HG03066 (cell line): ENCODE data around the gene NDUFA3.

ENCODE experiments used
- ATAC-seq: cut with Tn5 transposase; IDR thresholded peaks from one replicate; pipeline ENCODE4 v1.9.1; 2021; ENCODE audit warnings: low read depth; ENCODE audit not compliant: unreplicated experiment

Gene NDUFA3

GRCh38 chr19:54137699-54138488 lies 35.2 kb downstream of the NDUFA3 start, which contains the start of gene CNOT3:
Gene CNOT3, plus strand, starts transcription at chr19:54137762. Its CDS starts 5,217 bp downstream, at chr19:54142979.
- no peak for ATAC-seq

GRCh38 chr19:54138489-54139256 lies 36.0 kb downstream of the NDUFA3 start:
- ATAC-seq, result no peak

GRCh38 chr19:54141356-54141755 lies 38.7 kb downstream of the NDUFA3 start:
- no peak for ATAC-seq

GRCh38 chr19:54142166-54142780 lies 39.6 kb downstream of the NDUFA3 start:
- ATAC-seq, result no peak

GRCh38 chr19:54145541-54146158 lies 43.0 kb downstream of the NDUFA3 start:
- no peak for ATAC-seq

GRCh38 chr19:54147676-54148075 lies 45.0 kb downstream of the NDUFA3 start:
- no peak for ATAC-seq

GRCh38 chr19:54148158-54148557 lies 45.5 kb downstream of the NDUFA3 start:
- no peak for ATAC-seq

GRCh38 chr19:54149021-54149812 lies 46.6 kb downstream of the NDUFA3 start:
- ATAC-seq, result no peak

GRCh38 chr19:54151362-54152035 lies 48.8 kb downstream of the NDUFA3 start:
- ATAC-seq, result no peak

GRCh38 chr19:54152267-54152666 lies 49.6 kb downstream of the NDUFA3 start:
- no peak for ATAC-seq

GRCh38 chr19:54152878-54153524 lies 50.3 kb downstream of the NDUFA3 start:
- ATAC-seq, result no peak

GRCh38 chr19:54153731-54154326 lies 51.2 kb downstream of the NDUFA3 start:
- no peak for ATAC-seq

- ATAC-seq, result no peak
Measured at GRCh38 chr19:54154603-54155345, 52.1 kb downstream of the NDUFA3 start.

- ATAC-seq, result no peak
Measured at GRCh38 chr19:54155694-54156093, 53.0 kb downstream of the NDUFA3 start.

GRCh38 chr19:54156490-54156889 lies 53.8 kb downstream of the NDUFA3 start:
- ATAC-seq, result no peak

- ATAC-seq, result no peak
Measured at GRCh38 chr19:54156953-54157352, 54.3 kb downstream of the NDUFA3 start.
